ENCODE measurements around the gene SMYD3.

The SMYD3 gene

DNA sequence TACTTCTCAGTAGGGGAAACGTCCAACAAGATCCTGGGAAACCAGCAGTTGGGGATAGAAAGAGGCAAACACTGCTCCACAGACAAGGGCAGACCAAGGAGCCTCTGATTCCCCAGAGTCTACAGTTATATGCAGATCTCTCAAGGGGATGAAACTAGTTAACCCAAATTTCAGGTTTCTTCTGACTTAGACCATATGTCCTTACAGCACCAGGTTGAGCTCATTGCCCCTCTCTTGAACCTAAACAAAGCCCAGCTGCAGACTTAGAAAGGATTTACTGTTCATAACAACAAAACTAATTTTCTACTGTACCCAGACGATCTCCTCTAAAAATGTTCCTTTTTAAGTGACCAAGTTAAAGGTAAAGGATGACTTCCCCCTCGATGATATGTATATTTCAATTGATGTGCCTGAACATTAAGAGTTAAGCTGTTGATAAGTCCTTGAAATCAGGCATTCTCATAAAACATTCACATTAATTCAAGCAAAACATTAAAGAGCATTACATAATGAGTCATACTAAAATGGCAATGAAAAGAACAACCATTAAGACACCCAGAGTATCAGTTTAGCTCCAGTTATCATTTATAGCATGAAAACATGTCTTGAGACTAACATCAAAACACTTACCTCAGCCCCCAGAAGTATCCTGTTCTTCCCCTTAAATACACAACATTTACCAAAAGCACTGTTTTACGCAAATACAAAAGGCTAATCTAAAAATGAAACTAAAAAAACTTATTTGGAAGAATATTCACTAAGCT lies 24.1 kb downstream of the SMYD3 start:
- H3K4me1 ChIP-seq: no peaks in the 10 kb centered on the region
- no peaks in the 10 kb centered on the region for H3K79me2 ChIP-seq
- H3K4me3 ChIP-seq (ENCODE audit: low read depth, low read length): no peak overlapping the region
- no peaks in the 10 kb centered on the region for H3K36me3 ChIP-seq (ENCODE audit: control insufficient read depth, insufficient read depth, low read length)
- H3K4me2 ChIP-seq (ENCODE audit: low read length): no peak overlapping the region
- H3K27me3 ChIP-seq (ENCODE audit: control insufficient read depth, insufficient read depth, low read length): no peaks in the 10 kb centered on the region
- H3K9me3 ChIP-seq (ENCODE audit: control insufficient read depth, low read length): no peaks in the 10 kb centered on the region
- TF ChIP-seq, protein P1, sequence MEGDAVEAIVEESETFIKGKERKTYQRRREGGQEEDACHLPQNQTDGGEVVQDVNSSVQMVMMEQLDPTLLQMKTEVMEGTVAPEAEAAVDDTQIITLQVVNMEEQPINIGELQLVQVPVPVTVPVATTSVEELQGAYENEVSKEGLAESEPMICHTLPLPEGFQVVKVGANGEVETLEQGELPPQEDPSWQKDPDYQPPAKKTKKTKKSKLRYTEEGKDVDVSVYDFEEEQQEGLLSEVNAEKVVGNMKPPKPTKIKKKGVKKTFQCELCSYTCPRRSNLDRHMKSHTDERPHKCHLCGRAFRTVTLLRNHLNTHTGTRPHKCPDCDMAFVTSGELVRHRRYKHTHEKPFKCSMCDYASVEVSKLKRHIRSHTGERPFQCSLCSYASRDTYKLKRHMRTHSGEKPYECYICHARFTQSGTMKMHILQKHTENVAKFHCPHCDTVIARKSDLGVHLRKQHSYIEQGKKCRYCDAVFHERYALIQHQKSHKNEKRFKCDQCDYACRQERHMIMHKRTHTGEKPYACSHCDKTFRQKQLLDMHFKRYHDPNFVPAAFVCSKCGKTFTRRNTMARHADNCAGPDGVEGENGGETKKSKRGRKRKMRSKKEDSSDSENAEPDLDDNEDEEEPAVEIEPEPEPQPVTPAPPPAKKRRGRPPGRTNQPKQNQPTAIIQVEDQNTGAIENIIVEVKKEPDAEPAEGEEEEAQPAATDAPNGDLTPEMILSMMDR (IDR thresholded peaks at IDR 0.05): no peak
- H3K9ac ChIP-seq: no peak overlapping the region
- H2AFZ ChIP-seq: no peak overlapping the region
- no peak overlapping the region for H3K27ac ChIP-seq

DNA sequence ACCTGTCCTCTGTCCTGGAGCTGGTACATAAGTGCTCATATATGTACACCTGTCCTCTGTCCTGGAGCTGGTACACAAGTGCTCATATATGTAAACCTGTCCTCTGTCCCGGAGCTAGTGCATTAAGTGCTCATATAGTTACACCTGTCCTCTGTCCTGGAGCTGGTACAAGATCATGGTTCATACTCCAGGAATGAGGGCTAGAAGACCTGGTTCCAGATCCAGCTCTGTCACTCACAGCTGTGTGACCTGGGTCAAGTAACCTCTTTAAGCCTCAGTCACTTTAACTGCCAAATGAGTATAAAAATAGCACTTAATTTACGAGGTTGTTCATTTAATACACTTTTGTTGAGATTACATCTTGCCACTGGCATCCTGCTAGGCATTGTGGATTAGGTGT lies 28.0 kb downstream of the SMYD3 start:
- Histone ChIP-seq H3K36me3 (ENCODE audit: control insufficient read depth, insufficient read depth, low read length) (no peaks in the 10 kb centered on the region), H2AFZ (no peak overlapping the region), H3K4me1 (no peaks in the 10 kb centered on the region), H3K9ac (no peak overlapping the region), H3K27me3 (ENCODE audit: control insufficient read depth, insufficient read depth, low read length) (no peaks in the 10 kb centered on the region), H3K27ac (no peak overlapping the region), H3K79me2 (no peaks in the 10 kb centered on the region), H3K9me3 (ENCODE audit: control insufficient read depth, low read length) (no peaks in the 10 kb centered on the region), H3K4me2 (ENCODE audit: low read length) (no peak overlapping the region), H3K4me3 (ENCODE audit: low read depth, low read length) (no peak overlapping the region)
- TF ChIP-seq, protein P1 (IDR thresholded peaks at IDR 0.05): no peak

DNA sequence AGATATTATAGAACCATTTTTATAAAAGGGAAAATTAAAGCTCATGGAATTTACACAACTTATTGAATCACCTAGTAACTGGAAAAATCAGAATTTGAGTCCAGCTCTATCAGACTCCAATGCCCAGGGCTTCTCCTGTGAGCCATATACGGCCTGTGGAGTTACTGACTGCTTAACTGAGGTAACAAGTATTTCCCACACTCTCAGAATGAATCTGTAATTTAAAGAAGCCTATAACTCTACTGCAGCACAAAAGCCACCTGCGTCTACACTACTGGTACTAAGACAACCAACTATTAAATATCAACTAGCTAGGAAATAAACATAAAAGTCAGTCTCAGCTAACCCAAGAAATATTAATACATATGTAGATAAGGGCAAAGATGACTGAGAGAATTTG lies 29.4 kb downstream of the SMYD3 start:
- no peak overlapping the region for H3K27ac ChIP-seq
- no peaks in the 10 kb centered on the region for H3K79me2 ChIP-seq
- no peak overlapping the region for H3K4me2 ChIP-seq (ENCODE audit: low read length)
- no peak overlapping the region for H3K9ac ChIP-seq
- no peaks in the 10 kb centered on the region for H3K27me3 ChIP-seq (ENCODE audit: control insufficient read depth, insufficient read depth, low read length)
- TF ChIP-seq, protein P1 (IDR thresholded peaks at IDR 0.05): no peak
- no peak overlapping the region for H2AFZ ChIP-seq
- no peaks in the 10 kb centered on the region for H3K36me3 ChIP-seq (ENCODE audit: control insufficient read depth, insufficient read depth, low read length)
- H3K4me3 ChIP-seq (ENCODE audit: low read depth, low read length): no peak overlapping the region
- H3K9me3 ChIP-seq (ENCODE audit: control insufficient read depth, low read length): no peaks in the 10 kb centered on the region
- no peaks in the 10 kb centered on the region for H3K4me1 ChIP-seq

GRCh38 chr1:246476771-246477170 lies 30.3 kb downstream of the SMYD3 start:
- no peak overlapping the region for H3K9ac ChIP-seq
- H3K36me3 ChIP-seq (ENCODE audit: control insufficient read depth, insufficient read depth, low read length): no peaks in the 10 kb centered on the region
- no peak overlapping the region for H3K27ac ChIP-seq
- TF ChIP-seq, protein P1 (IDR thresholded peaks at IDR 0.05): no peak
- no peaks in the 10 kb centered on the region for H3K4me1 ChIP-seq
- no peak overlapping the region for H2AFZ ChIP-seq
- H3K4me3 ChIP-seq (ENCODE audit: low read depth, low read length): no peak overlapping the region
- no peak overlapping the region for H3K4me2 ChIP-seq (ENCODE audit: low read length)
- H3K9me3 ChIP-seq (ENCODE audit: control insufficient read depth, low read length): no peaks in the 10 kb centered on the region
- H3K79me2 ChIP-seq: no peaks in the 10 kb centered on the region
- H3K27me3 ChIP-seq (ENCODE audit: control insufficient read depth, insufficient read depth, low read length): no peaks in the 10 kb centered on the region

DNA sequence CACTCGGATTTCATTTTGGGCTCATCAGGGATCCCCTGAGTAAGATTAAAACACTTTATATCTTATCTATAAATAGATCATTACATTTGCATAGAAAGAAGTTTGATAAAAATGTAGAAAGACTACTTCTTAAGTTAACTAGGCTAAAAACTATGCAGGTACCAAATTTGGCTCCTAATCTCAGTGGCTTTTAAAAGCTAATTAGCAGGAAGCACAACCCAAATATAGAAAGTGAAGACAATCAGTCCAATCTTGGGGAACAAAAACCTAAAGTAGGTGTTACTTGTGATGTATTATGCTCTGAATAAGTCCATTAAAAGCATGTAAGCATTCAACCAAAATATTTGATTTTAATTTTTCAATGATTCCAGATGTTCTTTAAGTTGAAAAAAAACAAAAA lies 35.4 kb downstream of the SMYD3 start:
- Histone ChIP-seq H3K4me1 (no peaks in the 10 kb centered on the region), H3K9ac (no peak overlapping the region), H3K27me3 (ENCODE audit: control insufficient read depth, insufficient read depth, low read length) (no peaks in the 10 kb centered on the region), H3K4me2 (ENCODE audit: low read length) (no peak overlapping the region), H3K79me2 (no peaks in the 10 kb centered on the region), H3K4me3 (ENCODE audit: low read depth, low read length) (no peak overlapping the region), H3K9me3 (ENCODE audit: control insufficient read depth, low read length) (no peaks in the 10 kb centered on the region), H3K27ac (no peak overlapping the region), H3K36me3 (ENCODE audit: control insufficient read depth, insufficient read depth, low read length) (no peaks in the 10 kb centered on the region), H2AFZ (no peak overlapping the region)
- TF ChIP-seq, protein P1 (IDR thresholded peaks at IDR 0.05): no peak
